ENCODE data around the gene ASB1. TPM values are rescaled to one million over a fixed set of nuclear protein-coding genes. Genes with fewer than 3 reads are reported as not detected.

ASB1 gene
- total and polyA plus RNA-seq, 10 of the 15 experiments (the other 5 are each of a cell fraction or from before 2014, with no cell fraction given): 5.2 to 31.2 (median 25.8) TPM

DNA sequence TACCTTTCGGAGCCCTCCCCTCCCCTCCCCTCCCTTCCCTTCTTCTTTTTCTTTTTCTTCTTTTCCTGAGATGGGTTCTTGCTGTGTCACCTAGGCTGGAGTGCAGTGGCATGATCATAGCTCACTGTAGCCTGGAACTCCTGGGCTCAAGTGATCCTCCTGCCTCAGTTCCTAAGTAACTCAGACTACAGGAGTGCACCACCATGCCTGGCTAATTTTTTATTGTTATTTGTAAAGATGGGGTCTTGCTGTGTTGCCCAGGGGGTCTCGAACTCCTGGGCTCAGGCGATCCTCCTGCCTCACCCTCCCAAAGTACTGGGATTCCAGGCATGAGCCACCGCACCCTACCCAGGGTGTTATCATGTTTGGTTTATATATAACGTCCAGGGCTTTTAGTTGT is 66.7 kb downstream of the ASB1 start:
- no peak overlapping the region for H3K4me2 ChIP-seq (ENCODE audit: control insufficient read depth, insufficient read depth)

More for the DNA sequence above, 66.7 kb downstream of the ASB1 start:
- H3K27ac ChIP-seq (ENCODE audit: control insufficient read depth, insufficient read depth): no peak overlapping the region
- SMC1A ChIA-PET (ENCODE audit: uncharacterized antibody, unreplicated experiment): interaction anchor here (1.2 kb wide), 1 partner anchor 171 kb away, joined by 3 read pairs; no protein-coding TSS in a partner anchor
- BruUV-seq (replicated peaks): no TSS peak
- peaks cover 15% of the 10 kb centered on the region for H3K4me1 ChIP-seq (ENCODE audit: control insufficient read depth, insufficient read depth, low read length)
- FAIRE-seq: no peak
- in situ Hi-C loops (cut with MboI): no loop called here
- RAD21 ChIA-PET (ENCODE audit: unreplicated experiment): no interaction called here
- CTCF ChIA-PET: interaction anchor here (1.8 kb wide), 1 partner anchor 20 kb away, joined by 5 read pairs; no protein-coding TSS in a partner anchor
- TF ChIP-seq, protein P1, sequence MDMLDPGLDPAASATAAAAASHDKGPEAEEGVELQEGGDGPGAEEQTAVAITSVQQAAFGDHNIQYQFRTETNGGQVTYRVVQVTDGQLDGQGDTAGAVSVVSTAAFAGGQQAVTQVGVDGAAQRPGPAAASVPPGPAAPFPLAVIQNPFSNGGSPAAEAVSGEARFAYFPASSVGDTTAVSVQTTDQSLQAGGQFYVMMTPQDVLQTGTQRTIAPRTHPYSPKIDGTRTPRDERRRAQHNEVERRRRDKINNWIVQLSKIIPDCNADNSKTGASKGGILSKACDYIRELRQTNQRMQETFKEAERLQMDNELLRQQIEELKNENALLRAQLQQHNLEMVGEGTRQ (IDR thresholded peaks at IDR 0.05; ENCODE audit: borderline replicate concordance, low read depth, low read length): no peak
- no peak for TF ChIP-seq GATAD2B (conservative IDR thresholded peaks at IDR 0.05; ENCODE audit: low read depth)
- TF ChIP-seq ASH2L (IDR thresholded peaks at IDR 0.05; ENCODE audit: borderline replicate concordance, low read depth): no peak
- no peak for TF ChIP-seq SP1 (IDR thresholded peaks at IDR 0.05; ENCODE audit: low read depth, low read length)
- TF ChIP-seq BRCA1 (IDR thresholded peaks at IDR 0.05; ENCODE audit: low read depth, low read length): no peak
- TF ChIP-seq, protein P2, sequence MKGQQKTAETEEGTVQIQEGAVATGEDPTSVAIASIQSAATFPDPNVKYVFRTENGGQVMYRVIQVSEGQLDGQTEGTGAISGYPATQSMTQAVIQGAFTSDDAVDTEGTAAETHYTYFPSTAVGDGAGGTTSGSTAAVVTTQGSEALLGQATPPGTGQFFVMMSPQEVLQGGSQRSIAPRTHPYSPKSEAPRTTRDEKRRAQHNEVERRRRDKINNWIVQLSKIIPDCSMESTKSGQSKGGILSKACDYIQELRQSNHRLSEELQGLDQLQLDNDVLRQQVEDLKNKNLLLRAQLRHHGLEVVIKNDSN (IDR thresholded peaks at IDR 0.05; ENCODE audit: borderline replicate concordance, extremely low read length, insufficient read depth, low read depth, low read length): no peak
- no peak for TF ChIP-seq IKZF2 (IDR thresholded peaks at IDR 0.05)
- TF ChIP-seq SIX5 (IDR thresholded peaks at IDR 0.05; ENCODE audit: low read depth, low read length, severe bottlenecking): no peak
- TF ChIP-seq POLR2AphosphoS5 (IDR thresholded peaks at IDR 0.05; ENCODE audit: low read length): no peak
- no peak for TF ChIP-seq POU2F2 (IDR thresholded peaks at IDR 0.05; ENCODE audit: borderline replicate concordance, low read depth, low read length)
- TF ChIP-seq ESRRA (IDR thresholded peaks at IDR 0.05; ENCODE audit: low read length): no peak
- TF ChIP-seq E2F4 (IDR thresholded peaks at IDR 0.05; ENCODE audit: low read depth, low read length): no peak
- no peak for TF ChIP-seq ZNF217 (IDR thresholded peaks at IDR 0.05)
- no peak for TF ChIP-seq MTA2 (IDR thresholded peaks at IDR 0.05; ENCODE audit: low read depth)
- H3K4me3 ChIP-seq: no peak overlapping the region
- WGBS (ENCODE audit: insufficient coverage, insufficient replicate concordance, low lambda C conversion rate, missing lambda C conversion rate): 55% methylated on average over 5 of the region's 5 CpGs
- no peaks in the 10 kb centered on the region for H3K79me2 ChIP-seq (ENCODE audit: control insufficient read depth, insufficient read depth, low read length)
- DNase-seq (ENCODE audit: low read depth, low spot score): no peak
- no peak overlapping the region for H2AFZ ChIP-seq (ENCODE audit: control insufficient read depth, low read depth, low read length)
- H3K9me3 ChIP-seq (replicated peaks; ENCODE audit: control insufficient read depth, insufficient read depth, low read length): no peaks in the 10 kb centered on the region
- no peaks in the 10 kb centered on the region for H4K20me1 ChIP-seq (ENCODE audit: control insufficient read depth, insufficient read depth)
- H3K36me3 ChIP-seq (ENCODE audit: control insufficient read depth in 2 of 2, insufficient read depth in 2 of 2, low read length in 1 of 2): no peaks in the 10 kb centered on the region
- no peak for ATAC-seq
- H3K27me3 ChIP-seq (replicated peaks in 1 of 2; ENCODE audit: control insufficient read depth in 2 of 2, insufficient read depth in 2 of 2, low read length in 1 of 2): no peaks in the 10 kb centered on the region; a peak in 1 of 4 replicates
- no peak overlapping the region for H3K9ac ChIP-seq (ENCODE audit: control insufficient read depth, insufficient read depth, low read length)
- intact Hi-C loops (cut with micrococcal nuclease; ENCODE audit: unreplicated experiment): no loop called here
- POLR2A ChIA-PET: no interaction called here

All from GM12878 (cell line).